Transverse colon (tissue), 4 donors: ENCODE data around the gene SH3RF1.

Experiments used
- CTCF ChIP-seq, 5 experiments: fragments of 200-600 bp in 3 of 5; fragments of 450-650 bp in 2 of 5; sonication (generic) in 3 of 5; IDR thresholded peaks; 1 replicate in 2 of 5; 2 replicates in 3 of 5; pipeline ENCODE4 v1.5.1; 2016 to 2017; ENCODE audit warnings: antibody characterized with exemption in 5 of 5, inconsistent platforms in 3 of 5, mild to moderate bottlenecking in 2 of 5, moderate library complexity in 1 of 5
- POLR2A ChIP-seq: fragments of 450-650 bp; IDR thresholded peaks from one replicate; pipeline ENCODE4 v1.6.1; 2016; ENCODE audit warnings: antibody characterized with exemption, mild to moderate bottlenecking, moderate library complexity
- POLR2AphosphoS5 ChIP-seq, 3 donors: sonication (generic); formaldehyde crosslinking; IDR thresholded peaks; one replicate each; pipeline ENCODE4 v1.6.1; 2016; ENCODE audit warnings: antibody characterized with exemption in 3 of 3

GRCh38 chr4:169122422-169122821 is 148.3 kb downstream of the SH3RF1 start:
- TF ChIP-seq POLR2A (no peak), CTCF (IDR thresholded peaks at IDR 0.05) (no peak), POLR2AphosphoS5 (IDR thresholded peaks at IDR 0.05) (no peak)
